Measurements from ENCODE around the gene IGF1.

Gene IGF1

DNA sequence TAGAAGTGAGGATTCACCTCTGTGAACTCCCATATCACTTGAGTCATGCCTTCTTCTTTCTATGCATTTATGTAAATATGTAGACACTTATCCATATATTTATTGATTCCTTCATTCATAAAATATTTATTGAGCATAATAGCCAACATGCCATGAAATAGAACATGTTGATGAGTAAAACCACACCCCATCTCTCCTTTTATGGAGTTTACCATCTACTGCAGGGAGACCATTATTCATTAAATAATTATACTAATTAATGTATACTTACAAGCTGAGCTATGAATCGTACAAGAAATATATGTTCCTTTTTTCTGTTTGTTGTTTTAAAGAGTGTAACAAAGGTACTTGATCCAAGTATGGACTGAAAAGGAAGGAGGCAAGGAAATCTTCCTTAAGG is 17.4 kb upstream of the IGF1 start:
- no peak for DNase-seq (ENCODE audit: low read depth in 2 of 2)

DNA sequence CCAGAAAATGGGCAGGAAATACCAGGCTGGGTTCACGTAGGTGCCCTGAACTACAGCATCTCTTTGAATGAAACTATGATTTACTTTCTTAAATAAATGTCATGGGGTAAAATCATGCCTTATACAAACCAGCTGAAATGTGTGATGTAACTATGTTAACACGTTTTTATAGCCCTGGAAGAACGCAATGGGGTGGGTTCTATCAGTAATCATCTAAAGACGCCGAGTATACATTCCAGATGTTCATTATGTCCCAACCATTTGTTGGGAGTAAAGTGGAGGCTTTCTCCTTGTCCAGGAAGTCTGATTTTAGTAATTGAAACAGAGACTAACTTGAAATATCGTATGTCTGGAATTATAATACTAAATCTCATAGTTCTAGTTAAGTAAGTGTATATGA is 16.2 kb upstream of the IGF1 start:
- peak; percentile 36 to 37 for DNase-seq (ENCODE audit: low read depth in 2 of 2)

DNA sequence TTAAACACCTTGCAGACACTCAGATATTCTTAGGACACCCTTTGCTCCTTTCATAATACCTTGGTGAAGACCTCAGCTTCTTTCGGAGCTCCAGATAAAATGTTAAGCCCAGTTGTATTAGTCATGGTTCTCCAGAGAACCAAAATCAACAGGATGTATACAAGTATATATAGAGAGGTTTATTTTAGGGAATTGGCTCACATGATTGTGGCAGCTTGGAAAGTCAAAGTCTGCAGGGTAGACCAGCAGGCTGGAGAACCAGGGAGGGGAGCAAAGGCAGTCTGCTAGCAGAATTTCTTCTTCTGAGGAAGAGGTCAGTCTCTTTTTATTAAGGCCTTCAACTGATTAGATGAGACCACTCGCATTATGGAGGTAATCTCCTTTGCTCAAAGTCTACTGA is 6.9 kb upstream of the IGF1 start:
- no peak for DNase-seq (ENCODE audit: low read depth in 2 of 2)

DNA sequence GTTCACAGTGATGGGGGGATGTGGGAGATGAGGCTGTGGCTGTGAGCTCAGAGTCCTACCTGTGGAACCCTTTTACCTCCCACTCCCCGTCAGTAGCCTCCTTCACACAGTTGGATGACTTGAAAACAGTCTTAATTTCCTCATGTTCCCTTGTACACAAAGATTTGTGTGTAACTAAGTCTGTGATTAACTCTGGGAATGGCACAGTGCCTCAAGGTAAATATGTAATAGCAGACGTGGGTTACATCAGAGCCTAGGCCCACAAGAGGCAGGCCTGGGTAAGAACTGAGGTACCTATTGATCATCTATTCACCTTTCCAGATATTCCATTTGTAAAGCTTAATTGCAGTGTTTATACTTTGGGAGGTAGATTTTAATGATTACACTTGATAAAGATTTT is 5.8 kb upstream of the IGF1 start:
- no peak for DNase-seq (ENCODE audit: low read depth in 2 of 2)

DNA sequence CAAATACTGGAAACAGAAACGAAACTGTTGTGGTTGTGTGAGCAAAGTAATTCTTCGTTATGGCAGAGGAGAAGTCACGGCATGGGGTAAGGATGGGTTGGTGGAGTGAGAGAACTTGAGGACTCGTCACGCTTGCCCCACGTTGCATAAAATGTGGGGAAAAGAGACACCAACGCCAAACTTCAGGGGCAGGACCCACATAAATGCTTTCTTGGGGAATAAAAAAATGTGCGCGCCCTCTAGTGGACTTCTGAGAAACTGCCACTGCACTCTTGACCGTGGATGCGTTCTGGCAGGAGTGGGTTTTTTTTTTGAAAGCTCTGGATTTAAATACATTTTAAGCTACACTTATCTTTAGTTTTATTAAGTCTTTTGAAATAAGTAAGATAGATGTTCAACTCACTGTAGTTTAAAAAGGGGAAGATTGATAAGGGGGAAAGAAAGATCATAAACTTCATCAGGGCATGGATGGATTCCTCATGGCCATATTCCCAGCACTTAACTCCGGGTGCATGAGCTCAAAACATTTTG is 4.1 kb upstream of the IGF1 start:
- DNase-seq (ENCODE audit: low read depth in 2 of 2), result peak in 1 of 2 experiments; percentile 19

DNA sequence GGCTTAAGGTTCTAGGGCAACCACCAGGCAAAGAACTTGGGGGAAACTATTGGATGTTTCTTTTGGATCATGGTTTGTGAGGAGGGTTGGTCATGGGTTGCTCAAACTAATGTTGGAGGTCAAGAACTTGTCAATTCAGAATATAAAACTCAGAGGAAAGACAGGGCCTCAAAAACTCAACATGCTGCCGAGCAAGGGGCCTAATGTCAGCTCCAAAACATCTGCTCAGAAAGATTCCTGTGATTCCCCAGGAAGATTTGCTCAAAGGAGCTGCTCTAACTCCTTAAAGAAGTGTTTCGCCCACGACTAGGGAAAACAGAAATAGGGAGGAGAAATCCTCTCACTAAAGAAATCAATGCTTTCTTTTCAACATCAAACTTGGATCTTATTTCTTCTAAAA is 3.7 kb upstream of the IGF1 start:
- no peak for DNase-seq (ENCODE audit: low read depth in 2 of 2)

DNA sequence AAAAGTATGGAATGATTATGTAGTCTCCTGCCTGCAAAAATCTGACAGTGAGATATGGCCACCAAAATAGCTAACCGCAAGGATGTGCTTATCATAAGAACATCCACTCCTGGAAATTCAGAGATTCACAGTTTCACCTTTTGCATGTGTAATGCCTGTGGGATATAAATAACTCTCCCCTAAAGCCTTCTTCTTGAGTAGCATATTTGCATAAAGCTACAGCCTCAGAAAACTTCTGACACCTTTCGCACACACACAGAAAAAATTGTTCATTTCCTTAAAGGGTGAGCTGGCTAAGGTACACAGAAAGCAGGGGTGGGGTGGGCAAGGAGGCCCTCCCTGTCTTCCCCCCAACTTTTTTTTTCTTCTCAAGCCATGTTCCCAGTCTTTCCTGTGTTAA is 3.1 kb upstream of the IGF1 start:
- DNase-seq (ENCODE audit: low read depth in 2 of 2), result no peak

DNA sequence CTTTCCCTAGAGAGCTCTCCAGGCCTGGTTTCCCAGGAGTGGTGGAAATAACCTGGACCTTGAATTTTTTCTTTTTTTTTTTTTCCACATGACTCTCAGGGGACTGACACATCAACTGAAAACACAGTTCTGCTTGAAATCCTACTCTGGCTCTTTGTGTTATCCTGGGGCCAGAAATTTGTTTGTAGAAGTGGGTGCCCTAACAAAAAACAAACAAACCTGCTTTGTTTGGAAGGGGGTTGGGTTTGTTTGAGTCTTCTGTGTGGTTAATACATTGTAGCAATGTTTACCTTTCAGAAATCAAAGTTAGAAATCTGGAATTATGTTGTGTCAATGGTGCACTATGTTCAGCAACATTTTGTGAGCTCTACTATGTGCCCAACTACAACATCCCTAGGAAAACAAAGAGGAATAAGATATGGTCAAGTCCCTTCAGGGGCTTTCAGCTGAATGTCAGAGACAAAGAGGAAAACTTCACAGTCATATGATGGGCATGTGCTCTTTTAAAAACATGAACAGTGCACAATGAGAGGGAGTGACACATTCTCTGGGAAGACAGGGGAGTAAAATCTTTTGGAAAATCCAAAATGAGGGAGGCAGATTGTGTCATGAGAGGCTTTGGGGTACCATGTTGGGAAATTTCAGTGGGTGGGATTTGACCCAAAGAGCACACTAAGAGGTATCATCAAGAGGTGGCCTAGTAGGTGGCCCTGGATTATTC is 1.5 kb upstream of the IGF1 start:
- no peak for DNase-seq (ENCODE audit: low read depth in 2 of 2)

DNA sequence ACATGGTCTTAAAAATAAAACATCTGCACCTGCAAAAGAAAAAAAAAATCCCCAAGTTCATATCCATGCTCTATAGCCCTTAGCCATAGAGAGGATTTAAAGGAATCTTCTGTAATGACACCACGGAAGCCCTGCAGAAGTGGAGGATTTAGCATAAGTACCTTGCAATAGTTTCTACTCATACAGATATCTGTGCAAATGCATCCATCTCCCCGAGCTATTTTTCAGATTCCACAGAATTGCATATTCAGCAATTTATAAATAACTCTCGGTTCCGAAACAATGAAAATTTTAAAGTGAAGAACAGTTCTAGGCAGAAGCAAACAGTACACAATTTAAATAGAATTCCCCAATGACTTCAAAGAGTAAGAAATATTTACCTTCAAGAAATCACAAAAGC is 424 bp downstream of the IGF1 start:
- DNase-seq (ENCODE audit: low read depth in 2 of 2), result no peak

DNA sequence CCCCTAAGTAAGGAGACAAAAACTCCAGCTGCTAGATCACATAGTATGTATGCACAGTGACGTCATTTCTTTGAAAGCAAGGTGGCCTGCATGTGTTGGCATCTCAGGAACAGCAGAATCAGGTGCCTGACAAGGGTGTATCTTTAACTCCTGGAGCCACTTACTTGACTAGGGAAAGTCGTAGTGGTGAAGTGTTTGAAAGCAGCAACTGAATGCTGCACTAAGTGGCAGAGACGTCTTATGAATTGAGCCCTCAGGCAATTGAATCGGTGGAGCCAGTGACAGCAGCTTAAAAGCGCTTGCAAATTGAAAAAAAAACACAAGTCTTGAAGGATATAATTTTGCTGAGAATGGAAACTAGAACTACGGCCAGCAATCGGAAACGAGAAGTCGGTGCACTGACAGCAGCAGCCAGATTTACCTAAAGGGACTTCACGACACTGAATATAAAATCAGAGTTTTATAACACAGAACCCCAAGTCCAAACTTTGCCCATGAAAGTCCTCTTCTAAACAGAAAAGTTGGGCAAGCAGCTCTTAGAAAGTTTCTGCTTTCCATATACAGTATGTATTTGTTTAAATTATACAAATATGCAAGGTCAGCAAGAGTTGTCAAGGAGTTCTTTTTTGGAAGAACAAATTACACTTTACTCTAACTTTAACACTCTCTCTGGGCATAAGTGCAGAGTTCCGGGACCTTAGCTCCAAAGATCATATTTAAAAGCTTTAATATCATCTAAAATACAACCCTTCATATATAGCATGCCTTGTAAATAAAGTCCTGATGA is 1.1 kb downstream of the IGF1 start:
- no peak for DNase-seq (ENCODE audit: low read depth in 2 of 2)

DNA sequence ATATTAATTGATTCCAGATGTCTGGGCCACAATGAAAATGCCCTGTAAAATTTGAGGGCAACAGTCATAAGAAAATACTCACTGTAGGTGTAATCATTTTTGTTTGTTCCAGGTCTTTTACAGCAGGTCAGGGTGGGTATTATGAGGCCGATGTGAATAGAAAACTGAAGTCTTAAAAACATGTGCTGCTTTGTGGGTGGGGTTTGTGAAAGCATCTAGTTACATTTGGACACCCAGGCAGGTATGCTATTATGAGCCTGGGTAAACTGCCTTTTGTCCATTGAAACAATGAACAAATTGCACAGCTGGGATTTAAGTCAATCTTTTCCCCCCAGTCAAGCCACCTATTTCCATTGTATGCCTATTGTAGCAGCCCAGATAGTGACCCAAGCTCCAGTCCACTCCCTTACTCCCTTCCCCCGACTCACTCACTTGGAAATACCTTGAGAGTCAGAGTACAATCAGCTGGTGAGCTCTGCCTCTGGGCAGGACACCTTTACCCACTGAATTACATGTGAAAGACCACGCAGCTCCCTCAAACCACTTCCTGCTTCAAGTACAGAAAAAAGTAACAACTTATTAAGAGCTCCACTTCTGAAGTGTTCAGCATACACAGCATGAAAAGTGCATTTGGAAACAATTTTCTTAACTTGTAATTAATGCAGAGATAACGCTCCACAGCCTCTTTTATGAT is 1.8 kb downstream of the IGF1 start:
- no peak for DNase-seq (ENCODE audit: low read depth in 2 of 2)

DNA sequence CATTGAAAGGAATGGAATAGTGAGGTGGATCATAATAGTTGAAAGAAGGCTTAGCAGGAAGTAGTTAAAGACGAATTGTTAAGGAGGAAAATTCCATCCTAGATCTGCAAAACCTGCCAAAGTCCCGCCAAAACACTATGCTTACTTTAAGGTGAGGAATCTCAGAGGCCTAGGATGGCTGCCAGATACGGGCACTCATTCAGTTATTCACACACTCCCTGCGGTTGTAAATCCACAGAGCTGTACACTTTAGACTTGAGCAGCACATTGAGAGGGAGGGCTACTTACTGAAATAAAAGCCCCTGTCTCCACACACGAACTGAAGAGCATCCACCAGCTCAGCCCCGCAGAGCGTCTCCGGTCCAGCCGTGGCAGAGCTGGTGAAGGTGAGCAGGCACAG is 5.0 kb downstream of the IGF1 start:
- DNase-seq (ENCODE audit: low read depth in 2 of 2), result no peak

DNA sequence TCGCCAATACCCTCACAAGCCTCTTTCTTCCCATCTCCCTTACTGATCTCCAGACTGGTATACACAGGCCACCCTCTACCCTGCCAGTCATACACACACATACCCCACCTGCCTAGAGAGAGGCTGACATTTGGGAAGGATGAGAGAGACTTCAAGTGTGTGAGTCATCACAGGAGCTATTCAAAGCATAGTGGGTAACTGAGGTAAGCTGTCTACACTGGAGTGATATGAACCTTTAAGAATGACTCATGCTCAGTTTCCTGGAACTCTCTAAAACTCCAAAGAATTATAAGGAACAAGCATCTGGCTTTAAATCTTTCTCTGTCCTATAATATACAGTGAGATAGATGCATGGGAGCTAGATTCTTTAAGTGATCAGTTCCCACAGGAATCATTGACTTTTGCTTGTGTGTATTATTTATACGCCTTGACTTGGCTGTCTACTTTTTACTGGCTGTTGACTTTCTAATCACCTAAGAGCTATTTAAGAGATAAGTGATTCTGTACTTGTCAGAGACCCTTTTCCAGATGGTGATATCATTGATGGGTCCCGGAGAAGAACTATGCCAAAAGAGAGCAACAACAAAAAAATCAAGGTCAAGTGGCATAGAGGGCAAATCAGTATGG is 5.8 kb downstream of the IGF1 start:
- DNase-seq (ENCODE audit: low read depth in 2 of 2), result no peak

DNA sequence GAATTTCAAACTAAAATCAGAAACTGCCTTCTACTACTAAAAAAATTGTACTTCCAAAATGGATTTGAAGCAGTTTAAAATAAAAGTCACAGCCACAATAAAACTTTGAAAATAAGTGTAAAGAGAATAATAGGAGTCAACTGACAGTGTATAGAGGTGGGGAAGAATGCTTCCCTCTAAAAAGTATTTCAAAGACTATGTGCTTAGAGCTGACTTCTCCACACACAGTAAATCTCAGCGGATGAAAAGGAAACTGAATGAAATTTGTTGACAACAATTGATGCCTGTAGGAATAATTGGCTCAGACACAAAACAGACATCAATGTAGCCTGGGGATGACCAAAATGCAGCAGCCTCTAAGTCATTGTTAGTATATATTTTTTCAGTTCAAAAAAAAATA is 7.9 kb downstream of the IGF1 start:
- DNase-seq (ENCODE audit: low read depth in 2 of 2), result no peak

DNA sequence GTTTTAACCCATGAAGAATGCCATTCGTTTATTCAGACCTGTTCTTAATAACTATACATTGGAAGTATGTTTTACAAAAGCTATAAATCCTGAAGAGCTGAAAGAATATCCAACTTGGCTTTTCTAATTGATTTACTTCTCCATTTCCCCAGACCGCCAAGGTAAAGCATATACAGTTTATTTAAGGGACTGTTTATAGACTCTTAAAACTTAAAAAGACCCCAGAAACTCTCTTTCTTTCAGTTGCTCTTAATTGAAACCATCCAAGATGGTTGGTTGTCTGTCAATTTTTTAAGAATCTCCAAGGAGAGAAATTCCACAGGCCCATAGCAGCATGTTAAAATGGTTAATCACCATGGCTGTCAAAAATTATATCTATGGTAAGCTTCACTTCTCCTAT is 8.8 kb downstream of the IGF1 start:
- DNase-seq (ENCODE audit: low read depth in 2 of 2), result no peak

DNA sequence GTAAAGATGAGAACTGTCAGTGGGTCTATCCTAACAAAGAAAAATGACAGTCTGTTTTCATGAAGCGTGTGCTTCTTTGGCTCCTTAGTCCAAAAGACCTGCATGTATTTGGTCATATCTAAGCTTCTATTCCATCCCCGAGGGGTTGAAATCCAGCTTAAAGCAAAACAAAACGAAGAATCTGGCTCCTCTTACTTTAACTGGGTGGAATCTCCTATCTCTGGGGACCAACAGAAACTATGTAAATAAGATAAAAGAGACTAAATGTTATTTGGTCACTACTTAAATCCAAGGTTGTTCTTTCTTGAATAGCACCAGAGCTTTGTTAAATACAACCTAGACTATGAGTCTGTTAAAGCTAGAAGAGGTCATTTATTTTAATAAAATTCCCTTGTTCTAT is 9.4 kb downstream of the IGF1 start:
- no peak for DNase-seq (ENCODE audit: low read depth in 2 of 2)

DNA sequence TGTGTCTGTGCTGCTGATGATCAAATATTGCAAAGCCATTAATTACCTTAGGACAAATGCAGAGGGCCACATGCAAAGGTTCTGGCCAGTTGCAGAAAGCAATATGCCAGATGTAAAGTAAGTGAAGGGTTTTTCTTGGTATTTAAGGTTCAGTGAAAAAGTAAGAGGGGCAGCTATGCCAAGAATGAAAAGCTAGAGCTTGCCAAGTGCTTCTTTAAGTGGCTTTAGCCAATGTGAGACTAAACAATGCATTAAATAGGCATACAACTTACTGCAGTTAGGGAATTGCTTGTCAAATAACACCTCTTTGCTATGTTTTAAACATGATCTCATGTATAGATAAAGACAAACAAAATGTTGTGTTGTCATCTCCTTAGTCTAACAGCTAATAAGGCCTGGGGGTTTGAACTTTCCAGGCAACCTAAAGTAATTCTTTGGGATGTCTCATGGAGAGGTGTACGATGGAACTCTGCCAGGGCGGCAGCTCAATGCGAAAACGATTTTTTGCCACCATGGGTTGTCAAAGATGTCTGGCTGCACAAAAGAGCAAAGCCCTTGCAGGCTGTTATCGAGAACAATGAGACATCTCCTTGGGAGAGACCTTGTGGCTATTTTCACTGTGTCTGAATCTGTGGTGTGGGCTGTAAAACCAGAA is 12.0 kb downstream of the IGF1 start:
- no peak for DNase-seq (ENCODE audit: low read depth in 2 of 2)

DNA sequence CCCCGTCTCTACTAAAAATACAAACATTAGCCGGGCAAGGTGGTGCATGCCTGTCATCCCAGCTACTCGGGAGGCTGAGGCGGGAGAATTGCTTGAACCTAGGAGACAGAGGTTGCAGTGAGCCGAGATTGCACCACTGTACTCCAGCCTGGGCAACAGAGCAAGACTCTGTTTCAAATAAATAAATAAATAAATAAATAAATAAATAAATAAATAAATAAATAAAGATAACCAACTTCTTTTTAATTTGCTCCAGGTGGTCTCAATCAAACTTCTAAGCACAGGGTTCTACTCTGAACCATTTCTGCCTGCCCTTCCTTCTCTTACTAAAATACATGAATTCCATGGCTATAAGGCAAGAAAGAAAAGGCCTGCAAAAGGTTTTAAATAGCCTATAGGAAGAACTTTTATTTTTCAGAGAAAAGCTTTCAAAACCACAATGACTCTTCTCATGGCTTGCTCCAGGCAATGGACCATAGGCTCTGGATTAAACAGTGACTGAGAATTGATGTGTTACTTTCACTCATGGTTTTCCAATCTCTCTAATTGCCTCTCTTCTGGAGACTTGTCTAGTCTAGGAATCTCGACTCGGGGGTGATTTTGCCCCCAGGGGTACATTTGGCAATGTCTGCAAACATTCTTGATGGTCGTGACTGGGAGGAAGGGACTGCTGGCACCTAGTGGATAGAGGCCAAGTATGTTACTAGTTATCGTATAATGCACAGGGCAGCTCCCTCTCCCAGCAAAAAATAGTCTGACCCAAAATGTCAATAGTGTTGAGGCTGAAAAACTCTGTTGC is 14.4 kb downstream of the IGF1 start:
- DNase-seq (ENCODE audit: low read depth in 2 of 2), result no peak

DNA sequence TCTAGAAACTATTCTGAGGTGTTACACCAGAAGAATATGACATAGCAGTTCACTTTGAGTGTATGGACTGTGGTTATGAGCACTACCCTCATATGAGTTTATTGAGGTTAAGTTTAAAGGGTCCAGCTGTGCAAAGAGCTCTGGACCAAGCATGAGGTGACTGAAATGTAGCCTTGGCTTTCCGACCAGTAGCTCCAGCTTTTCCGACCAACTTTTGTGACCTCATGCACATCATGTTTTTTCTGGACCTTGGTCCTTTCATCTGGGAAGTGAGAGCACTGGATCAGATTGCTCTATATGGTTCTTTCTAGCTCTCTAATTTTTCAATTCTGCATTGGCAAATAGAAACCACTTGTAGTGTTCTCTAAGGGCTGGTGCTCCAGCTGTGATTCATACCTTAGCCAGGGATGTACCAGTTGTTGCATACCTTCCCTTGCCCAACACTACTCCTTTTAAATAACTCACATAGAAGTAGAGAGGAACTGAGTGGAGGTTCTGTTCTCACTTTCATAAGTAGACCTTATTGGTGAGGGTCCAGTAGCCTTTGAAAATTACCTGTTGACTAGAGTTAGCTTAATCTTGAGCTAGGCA is 16.6 kb downstream of the IGF1 start:
- DNase-seq (ENCODE audit: low read depth in 2 of 2), result no peak

DNA sequence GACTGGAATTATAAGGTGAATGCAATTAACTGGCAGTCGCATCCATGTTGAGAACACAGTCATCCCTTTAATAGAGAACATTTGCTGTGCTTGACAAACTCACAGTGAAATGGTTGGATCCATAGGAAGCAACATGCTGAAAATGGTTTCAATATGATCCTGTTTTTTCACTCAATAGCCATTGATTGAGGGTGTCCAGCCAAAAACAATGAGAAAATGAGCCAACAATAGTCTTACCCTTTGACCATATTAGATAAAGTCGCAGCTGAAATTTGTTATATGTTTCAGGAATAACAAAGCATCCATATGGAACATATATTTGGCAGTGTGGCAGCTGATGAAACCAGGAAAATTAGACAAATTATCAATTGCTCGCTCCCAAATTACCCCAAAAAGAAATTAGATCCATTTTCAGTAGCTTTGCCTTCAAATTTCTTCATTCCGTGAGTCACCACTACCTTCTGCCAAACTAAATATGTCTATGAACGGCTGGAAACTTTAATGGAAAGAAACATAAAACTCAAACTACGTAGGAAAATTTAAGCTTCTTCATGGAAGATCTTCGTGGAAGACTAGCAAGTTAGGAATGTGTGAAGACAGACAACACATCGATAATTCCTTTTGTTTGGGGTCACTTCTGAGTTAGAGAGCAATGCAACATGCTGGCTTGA is 17.4 kb downstream of the IGF1 start:
- DNase-seq (ENCODE audit: low read depth in 2 of 2), result peak in 1 of 2 experiments; percentile 12

Data from fibroblast of skin of left quadriceps (primary cell).